Loucy (cell line): Measurements from ENCODE around the gene SLC23A3.

Source experiments
- CTCF ChIP-seq: fragments of 200-600 bp; sonication (generic); conservative IDR thresholded peaks from 2 replicates; pipeline ENCODE4 v1.5.1; 2014; ENCODE audit warnings: mild to moderate bottlenecking, antibody characterized with exemption, low read length
- EZH2phosphoT487 ChIP-seq: fragments of 200-600 bp; IDR thresholded peaks from 2 replicates; pipeline ENCODE4 v1.6.1; 2018; ENCODE audit warnings: antibody characterized with exemption, mild to moderate bottlenecking, moderate library complexity, borderline replicate concordance

- no peak; the same call in 1 of the 2 replicates for TF ChIP-seq CTCF
- no peak for TF ChIP-seq EZH2phosphoT487
Observed at GRCh38 chr2:219177552-219178376, 7.9 kb upstream of the SLC23A3 start, which contains the start of gene RETREG2.
